ENCODE measurements around the gene SPIN2A. TPM values are rescaled to one million over a fixed set of nuclear protein-coding genes. Genes with fewer than 3 reads are reported as not detected.
"Not testable (repeated sequence)": the region's sequence is repeated elsewhere in the genome, so short reads cannot be mapped to it uniquely, and the experiment has no call there.

Gene SPIN2A
- total and polyA plus RNA-seq, 10 donors = 0.39 to 1.7 (median 0.64) TPM; not detected in 1

DNA sequence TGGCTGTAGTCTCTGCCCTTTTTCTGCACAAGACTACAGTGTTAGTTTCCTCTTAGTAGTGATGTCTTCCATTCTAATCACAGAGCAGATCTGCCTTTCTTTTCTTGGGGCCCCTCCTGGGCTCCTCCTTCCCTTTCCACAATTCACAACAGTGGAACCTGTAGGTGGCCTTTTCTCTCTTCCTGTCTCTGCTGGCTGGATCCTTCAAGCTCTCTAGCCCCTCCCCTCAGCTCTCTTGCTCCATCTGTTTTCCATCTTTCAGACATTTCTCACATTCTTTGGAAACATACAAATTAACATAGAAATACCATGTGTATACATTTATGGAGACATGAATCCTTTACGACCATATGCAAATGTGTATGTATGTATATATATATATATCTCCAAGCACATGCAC, 304 bp upstream of the SPIN2A start:
- WGBS, 5 donors = 67 to 82% (median 77%) methylated on average over 1 of the region's 1 CpG
- no peaks in the 10 kb centered on the region for H3K36me3 ChIP-seq
- peak overlapping the region in 2 of 8 donors; percentile 10 to 38 for H3K4me3 ChIP-seq
- no peak for DNase-seq
- TF ChIP-seq POLR2AphosphoS5 (IDR thresholded peaks at IDR 0.05) = no peak
- TF ChIP-seq, protein P1, sequence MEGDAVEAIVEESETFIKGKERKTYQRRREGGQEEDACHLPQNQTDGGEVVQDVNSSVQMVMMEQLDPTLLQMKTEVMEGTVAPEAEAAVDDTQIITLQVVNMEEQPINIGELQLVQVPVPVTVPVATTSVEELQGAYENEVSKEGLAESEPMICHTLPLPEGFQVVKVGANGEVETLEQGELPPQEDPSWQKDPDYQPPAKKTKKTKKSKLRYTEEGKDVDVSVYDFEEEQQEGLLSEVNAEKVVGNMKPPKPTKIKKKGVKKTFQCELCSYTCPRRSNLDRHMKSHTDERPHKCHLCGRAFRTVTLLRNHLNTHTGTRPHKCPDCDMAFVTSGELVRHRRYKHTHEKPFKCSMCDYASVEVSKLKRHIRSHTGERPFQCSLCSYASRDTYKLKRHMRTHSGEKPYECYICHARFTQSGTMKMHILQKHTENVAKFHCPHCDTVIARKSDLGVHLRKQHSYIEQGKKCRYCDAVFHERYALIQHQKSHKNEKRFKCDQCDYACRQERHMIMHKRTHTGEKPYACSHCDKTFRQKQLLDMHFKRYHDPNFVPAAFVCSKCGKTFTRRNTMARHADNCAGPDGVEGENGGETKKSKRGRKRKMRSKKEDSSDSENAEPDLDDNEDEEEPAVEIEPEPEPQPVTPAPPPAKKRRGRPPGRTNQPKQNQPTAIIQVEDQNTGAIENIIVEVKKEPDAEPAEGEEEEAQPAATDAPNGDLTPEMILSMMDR (IDR thresholded peaks at IDR 0.05 in 8 of 11, conservative IDR thresholded peaks at IDR 0.05 in 3 of 11) = no peak
- TF ChIP-seq POLR2A (IDR thresholded peaks at IDR 0.05) = no peak
- H3K4me1 ChIP-seq = no peaks in the 10 kb centered on the region
- no peaks in the 10 kb centered on the region for H3K9me3 ChIP-seq
- no peaks in the 10 kb centered on the region for H3K27me3 ChIP-seq (replicated peaks in 1 of 7)
- intact Hi-C loops (cut with DNase I; ENCODE audit: low total_unique reads) = no loop called here
- H3K27ac ChIP-seq = no peak overlapping the region

- DNase-seq; H3K9me3 ChIP-seq; H3K36me3 ChIP-seq; intact Hi-C loops (cut with DNase I; ENCODE audit: low total_unique reads); H3K27me3 ChIP-seq (replicated peaks in 1 of 7); H3K4me1 ChIP-seq; H3K27ac ChIP-seq: not testable (repeated sequence)
- 55 to 94% (median 87%) methylated on average over 1 to 2 of the region's 3 CpGs for WGBS, 5 donors
- peak overlapping the region in 1 of 8 donors; percentile 38 for H3K4me3 ChIP-seq
Measured at GRCh38 chrX:57136589-57136988, 608 bp downstream of the SPIN2A start.

DNA sequence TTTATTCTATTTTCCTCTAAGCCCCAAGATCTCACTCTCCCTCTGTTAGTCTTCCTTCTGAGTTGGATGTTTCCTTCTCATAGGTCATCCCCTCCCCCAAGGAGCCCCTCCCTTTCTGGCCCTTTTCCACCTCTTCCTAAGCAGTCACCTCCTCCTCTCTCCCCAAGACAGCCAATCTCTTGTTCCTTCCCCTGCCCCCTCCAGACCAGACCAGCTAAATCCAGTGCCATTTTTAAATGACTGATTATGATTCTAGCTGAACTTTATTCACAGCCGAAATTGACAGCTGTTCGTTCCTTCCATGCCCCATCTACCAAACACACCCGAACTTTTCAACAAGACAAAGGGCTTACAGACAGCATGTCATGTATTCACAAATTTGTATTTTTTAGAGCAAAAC, 1.9 kb downstream of the SPIN2A start:
- TF ChIP-seq, protein P1 (IDR thresholded peaks at IDR 0.05 in 8 of 11, conservative IDR thresholded peaks at IDR 0.05 in 3 of 11) = no peak
- TF ChIP-seq POLR2AphosphoS5 (IDR thresholded peaks at IDR 0.05) = no peak
- TF ChIP-seq POLR2A (IDR thresholded peaks at IDR 0.05) = no peak
- no peaks in the 10 kb centered on the region for H3K9me3 ChIP-seq
- H3K4me1 ChIP-seq = no peaks in the 10 kb centered on the region
- no peak overlapping the region for H3K4me3 ChIP-seq
- intact Hi-C loops (cut with DNase I; ENCODE audit: low total_unique reads) = no loop called here
- no peak overlapping the region for H3K27ac ChIP-seq
- no peak for DNase-seq
- no peaks in the 10 kb centered on the region for H3K27me3 ChIP-seq (replicated peaks in 1 of 7)
- WGBS, 5 donors = 85 to 98% (median 90%) methylated on average over 3 of the region's 3 CpGs
- no peaks in the 10 kb centered on the region for H3K36me3 ChIP-seq

GRCh38 chrX:57134702-57135101, 2.5 kb downstream of the SPIN2A start:
- peaks cover 0 to 5% (median 0%) of the 10 kb centered on the region in 6 donors for H3K36me3 ChIP-seq
- H3K4me3 ChIP-seq = no peak overlapping the region
- no peaks in the 10 kb centered on the region for H3K4me1 ChIP-seq
- DNase-seq = no peak
- TF ChIP-seq POLR2AphosphoS5 (IDR thresholded peaks at IDR 0.05) (no peak), POLR2A (IDR thresholded peaks at IDR 0.05) (no peak)
- TF ChIP-seq, protein P1 (IDR thresholded peaks at IDR 0.05 in 8 of 11, conservative IDR thresholded peaks at IDR 0.05 in 3 of 11) = no peak
- 81 to 98% (median 97%) methylated on average over 3 of the region's 3 CpGs for WGBS, 5 donors
- H3K27ac ChIP-seq = no peak overlapping the region
- H3K9me3 ChIP-seq = no peaks in the 10 kb centered on the region
- H3K27me3 ChIP-seq (replicated peaks in 1 of 7) = no peaks in the 10 kb centered on the region
- intact Hi-C loops (cut with DNase I; ENCODE audit: low total_unique reads) = no loop called here

DNA sequence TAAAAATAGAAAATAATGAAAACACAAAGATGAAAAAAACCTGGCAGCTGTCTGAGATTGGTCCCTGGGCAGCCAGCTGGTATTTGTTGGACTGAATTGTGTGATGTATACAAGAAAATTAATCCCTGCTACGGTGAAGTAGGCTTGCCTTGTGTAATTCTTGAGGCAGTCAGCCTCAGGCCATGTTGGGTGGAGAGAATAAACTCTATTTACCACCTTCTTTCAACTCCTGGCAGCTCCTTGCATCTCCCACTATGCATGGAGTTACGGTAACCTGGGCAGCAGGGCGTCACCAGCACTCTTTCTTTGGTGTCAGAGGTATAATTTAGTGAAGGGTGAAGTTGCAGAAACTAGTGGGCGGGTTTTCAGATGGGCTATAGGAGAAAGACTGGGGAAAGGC, 3.5 kb downstream of the SPIN2A start:
- Histone ChIP-seq H3K36me3 (peaks cover 0 to 6% (median 0%) of the 10 kb centered on the region in 6 donors), H3K27ac (no peak overlapping the region), H3K4me3 (no peak overlapping the region), H3K9me3 (no peaks in the 10 kb centered on the region), H3K4me1 (no peaks in the 10 kb centered on the region), H3K27me3 (replicated peaks in 1 of 7) (no peaks in the 10 kb centered on the region)
- WGBS, 5 donors = 65 to 93% (median 92%) methylated on average over 4 of the region's 4 CpGs
- TF ChIP-seq POLR2A (IDR thresholded peaks at IDR 0.05) = no peak
- TF ChIP-seq POLR2AphosphoS5 (IDR thresholded peaks at IDR 0.05) = no peak
- TF ChIP-seq, protein P1 (IDR thresholded peaks at IDR 0.05 in 8 of 11, conservative IDR thresholded peaks at IDR 0.05 in 3 of 11) = no peak
- intact Hi-C loops (cut with DNase I; ENCODE audit: low total_unique reads) = no loop called here
- no peak for DNase-seq

DNA sequence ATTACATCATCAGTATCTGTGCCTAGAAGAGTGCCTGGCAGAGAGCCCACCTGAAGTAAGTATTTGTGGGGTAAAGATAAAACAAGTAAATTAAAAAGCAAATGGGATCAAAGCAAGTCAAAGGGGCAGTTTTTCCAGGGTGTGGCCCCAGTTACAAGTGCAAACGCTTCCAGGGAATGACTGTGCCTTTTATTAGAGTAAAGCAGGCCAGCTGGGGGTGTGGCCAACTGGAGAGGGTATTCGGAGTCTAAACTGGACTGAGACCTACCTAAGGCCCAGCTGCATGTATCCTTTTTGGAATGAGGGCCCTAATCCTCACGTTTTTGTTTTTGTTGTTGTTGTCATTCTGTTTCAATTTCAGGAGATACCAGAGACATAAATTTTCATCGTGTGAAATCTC, 3.9 kb downstream of the SPIN2A start:
- intact Hi-C loops (cut with DNase I; ENCODE audit: low total_unique reads); H3K36me3 ChIP-seq; H3K9me3 ChIP-seq; H3K4me1 ChIP-seq; H3K27ac ChIP-seq; H3K27me3 ChIP-seq (replicated peaks in 1 of 7); DNase-seq; H3K4me3 ChIP-seq: not testable (repeated sequence)
- 49 to 84% (median 55%) methylated on average over 4 of the region's 4 CpGs for WGBS, 5 donors
